ENCODE results near the gene ECI1.

Gene ECI1, protein sequence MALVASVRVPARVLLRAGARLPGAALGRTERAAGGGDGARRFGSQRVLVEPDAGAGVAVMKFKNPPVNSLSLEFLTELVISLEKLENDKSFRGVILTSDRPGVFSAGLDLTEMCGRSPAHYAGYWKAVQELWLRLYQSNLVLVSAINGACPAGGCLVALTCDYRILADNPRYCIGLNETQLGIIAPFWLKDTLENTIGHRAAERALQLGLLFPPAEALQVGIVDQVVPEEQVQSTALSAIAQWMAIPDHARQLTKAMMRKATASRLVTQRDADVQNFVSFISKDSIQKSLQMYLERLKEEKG

GRCh38 chr16:2251296-2252111 lies at the start of gene ECI1:
ECI1 (minus strand) TSS chr16:2251587; CDS start chr16:2251566, 21 bp downstream.
- peak; percentile 96 to 99 (median 97) for DNase-seq

- DNase-seq = no peak
Measured at GRCh38 chr16:2299915-2300192, 48.5 kb upstream of the ECI1 start.

DNA sequence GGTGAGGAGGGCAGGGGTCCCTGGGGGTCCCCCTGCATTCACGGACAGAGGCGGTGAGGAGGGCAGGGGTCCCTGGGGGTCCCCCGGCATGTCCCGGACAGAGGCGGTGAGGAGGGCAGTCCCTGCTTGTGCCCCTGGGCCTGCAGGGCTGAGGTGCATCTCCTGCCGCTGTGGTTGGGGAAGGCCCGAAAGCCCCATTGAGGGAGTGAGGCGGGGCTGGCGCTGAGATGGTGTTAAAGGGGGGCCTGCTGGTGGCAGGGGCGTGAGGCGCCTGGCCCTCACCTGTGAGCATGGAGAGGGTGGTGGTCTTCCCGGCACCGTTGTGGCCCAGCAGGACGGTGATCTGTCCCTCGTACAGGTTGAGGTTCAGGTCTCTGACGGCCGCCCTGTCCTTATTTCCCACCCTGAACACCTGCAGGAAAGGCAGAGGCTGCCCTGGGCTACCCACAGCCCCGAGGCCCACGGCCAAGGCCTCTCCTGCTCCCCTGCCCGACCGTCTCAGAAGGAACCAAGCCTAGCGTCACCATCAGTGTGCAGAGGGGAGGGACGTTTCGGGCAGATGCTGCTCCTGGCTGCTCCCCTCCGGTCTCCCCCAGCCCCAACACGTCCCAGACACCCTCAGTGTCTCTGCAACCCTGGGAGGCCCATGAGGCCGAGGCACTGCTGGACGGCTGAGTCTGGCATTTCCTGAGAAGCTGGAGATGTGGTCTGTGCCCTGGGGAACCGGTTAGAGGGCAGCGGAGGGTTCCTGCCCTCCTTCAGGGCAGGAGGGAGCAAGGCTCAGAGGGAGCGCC lies 47.9 kb upstream of the ECI1 start:
- no peak for DNase-seq

DNA sequence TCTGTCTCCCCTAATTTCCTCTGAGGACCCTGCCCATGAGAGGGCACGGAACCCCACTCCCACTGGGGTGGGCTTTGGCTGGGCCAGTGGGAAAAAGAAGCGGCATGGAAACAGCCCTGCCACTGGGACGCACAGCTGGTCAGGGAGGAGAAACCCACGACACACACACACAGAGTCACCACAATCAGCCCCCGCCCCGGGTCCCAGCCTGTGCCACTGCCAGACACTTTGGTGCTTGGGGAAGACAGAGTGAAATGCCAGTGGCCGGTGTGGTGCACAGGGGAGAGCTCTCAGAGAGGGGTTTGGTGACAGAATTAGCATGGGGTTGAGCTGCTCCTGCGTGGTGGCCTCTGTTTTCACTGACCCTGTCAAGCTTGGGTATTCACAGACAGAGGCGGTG lies 47.2 kb upstream of the ECI1 start:
- no peak for DNase-seq

DNA sequence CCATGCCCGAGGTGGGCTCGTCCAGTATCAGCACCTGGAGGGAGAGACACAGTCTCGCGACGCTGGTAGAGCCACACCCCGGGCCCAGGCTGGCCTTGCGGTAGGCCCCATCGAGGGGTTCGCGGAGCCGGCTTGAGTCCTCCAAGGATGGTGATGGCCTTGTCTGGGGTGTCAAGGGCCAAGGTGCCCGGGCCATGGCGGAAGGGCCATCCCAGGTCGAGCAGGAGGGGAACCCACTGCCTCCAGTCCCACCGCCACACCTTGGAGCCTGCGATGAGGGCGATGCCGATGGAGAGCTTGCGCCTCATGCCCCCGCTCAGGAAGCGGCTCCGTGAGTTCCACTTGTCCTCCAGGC lies 46.1 kb upstream of the ECI1 start:
- no peak for DNase-seq

DNA sequence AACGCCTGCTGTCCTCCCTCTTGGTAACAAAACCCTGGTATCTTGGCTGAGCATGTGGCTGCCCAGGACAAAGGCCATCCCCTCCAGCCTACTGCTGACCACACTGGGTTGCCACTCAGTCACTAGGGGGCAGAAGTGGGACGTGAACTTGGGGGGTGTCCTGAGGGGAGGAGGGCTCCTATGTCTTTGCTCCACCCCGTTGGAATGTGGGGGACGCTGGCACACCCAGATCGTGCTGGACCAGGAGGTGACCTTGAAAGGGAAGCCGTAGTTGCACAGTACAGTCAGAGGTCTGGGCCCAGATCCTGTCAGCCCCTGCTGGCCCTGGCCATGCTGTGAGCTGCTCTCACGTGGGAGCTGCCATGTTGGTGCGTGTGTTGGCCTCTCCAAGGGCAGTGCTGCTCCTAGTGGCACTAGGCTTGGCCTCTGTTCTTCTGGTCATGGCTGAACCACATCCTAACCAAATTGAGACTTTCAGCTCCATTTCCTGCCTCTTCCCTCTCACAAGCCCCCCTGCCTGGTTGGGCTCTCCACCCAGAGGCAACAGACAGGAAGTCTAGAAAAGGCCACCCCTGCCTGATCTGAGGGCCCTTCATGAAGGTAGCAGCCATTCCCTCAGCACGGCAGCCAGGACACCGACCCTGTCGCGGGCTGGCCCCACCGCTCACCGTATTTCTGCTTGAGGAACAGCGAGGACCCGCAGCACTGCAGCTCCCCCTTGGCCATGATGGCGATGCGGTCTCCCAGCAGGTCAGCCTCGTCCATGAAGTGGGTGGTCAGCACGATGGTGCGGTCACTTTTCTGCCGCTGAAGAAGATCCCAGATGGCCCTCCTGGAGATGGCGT lies 45.5 kb upstream of the ECI1 start:
- peak; percentile 32 to 68 (median 38) for DNase-seq

DNA sequence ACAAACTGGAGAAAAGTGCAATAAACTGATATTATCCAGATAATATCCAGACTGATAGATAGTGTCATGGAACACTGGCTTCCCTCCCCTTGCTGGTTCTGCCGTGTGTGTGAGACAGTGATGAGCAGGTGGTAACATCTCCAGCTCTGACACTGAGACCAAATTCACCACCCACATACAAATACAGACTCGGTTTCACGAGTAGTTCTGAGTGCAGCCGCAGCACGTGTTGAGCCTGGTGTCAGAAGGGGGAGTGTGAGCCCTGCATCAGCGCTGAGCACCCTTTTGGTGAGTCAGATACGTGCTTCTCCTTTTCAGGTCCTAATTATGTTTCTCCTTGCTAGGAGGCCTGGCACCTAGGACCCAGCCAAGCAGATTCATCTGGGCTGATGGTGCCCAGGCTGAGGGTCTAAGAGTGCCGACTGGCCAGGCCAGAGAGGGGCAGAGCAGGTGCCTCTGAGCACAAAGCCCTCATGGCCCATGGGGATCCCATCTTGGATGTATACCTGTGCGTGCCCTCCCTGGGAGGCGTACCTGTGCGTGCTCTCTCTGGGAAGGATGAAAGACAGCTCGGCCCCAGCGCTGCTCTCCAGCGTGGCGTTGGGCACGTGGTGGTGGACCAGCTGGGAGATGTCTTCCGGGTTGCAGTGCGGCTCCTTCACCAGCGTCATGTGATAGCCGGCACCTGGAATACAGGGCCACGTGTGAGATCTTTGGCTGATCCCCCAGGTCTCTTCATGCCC lies 43.8 kb upstream of the ECI1 start:
- DNase-seq = peak in 1 of 3 donors; percentile 11

DNA sequence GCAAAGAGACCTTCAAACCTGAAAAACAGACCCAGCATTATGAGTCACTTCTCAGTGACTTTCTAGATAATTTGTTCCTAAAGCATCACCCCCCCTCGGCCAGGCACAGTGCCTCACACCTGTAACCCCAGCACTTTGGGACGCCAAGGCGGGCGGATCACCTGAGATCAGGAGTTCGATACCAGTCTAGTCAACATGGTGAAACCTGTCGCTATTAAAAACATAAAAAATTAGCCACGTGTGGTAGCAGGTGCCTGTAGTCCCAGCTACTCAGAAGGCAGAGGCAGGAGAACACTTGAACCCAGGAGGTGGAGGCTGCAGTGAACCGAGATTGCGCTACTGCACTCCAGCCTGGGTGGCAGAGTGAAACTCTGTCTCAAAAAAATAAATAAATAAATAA lies 40.8 kb upstream of the ECI1 start:
- no peak for DNase-seq

- DNase-seq = no peak
Measured at GRCh38 chr16:2289282-2289681, 37.9 kb upstream of the ECI1 start.

DNA sequence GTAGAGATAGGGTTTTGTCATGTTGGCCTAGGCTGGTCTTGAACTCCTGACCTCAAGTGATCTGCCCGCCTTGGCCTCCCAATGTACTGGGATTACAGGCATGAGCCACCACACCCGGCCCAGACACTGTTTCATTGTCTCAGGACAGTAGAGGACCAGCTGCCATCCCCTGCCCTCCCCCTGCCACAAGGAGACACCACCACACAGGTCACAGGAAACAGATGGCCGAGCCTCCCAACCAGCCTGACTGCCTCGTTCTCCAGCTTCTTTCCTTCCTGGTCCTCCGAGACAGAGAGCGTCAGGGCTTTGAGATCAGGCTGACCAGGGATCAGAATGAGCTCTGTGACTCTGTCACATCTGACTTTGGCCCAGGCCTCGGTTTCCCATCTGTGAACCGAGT lies 37.3 kb upstream of the ECI1 start:
- no peak for DNase-seq

- DNase-seq = no peak
Measured at GRCh38 chr16:2287916-2288547, 36.6 kb upstream of the ECI1 start.

- no peak for DNase-seq
Measured at GRCh38 chr16:2286550-2286949, 35.2 kb upstream of the ECI1 start.

DNA sequence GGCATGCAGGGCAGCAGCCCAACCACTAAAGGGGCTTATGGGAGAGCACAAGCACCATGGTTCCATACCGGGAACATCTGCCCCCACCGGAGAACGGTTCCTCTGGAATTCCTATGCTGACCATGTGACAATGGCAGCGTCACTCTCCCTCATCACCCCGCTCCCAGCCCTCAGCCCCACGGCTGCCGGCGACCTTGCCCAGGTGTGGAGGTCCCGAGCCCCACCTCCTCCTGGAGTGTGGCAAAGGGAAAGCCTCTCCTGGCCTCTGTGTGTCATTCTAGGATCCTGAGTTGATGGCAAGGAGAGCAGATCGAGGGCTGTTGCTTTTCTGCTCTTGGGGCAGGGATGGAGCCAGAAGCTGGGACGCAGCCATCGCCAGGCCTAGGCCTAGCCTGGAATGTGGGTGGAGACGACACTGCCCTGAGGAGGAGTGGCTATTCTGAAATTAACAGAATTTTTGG lies 34.4 kb upstream of the ECI1 start:
- DNase-seq = no peak

GRCh38 chr16:2284797-2285576 lies 33.6 kb upstream of the ECI1 start:
- no peak for DNase-seq

DNA sequence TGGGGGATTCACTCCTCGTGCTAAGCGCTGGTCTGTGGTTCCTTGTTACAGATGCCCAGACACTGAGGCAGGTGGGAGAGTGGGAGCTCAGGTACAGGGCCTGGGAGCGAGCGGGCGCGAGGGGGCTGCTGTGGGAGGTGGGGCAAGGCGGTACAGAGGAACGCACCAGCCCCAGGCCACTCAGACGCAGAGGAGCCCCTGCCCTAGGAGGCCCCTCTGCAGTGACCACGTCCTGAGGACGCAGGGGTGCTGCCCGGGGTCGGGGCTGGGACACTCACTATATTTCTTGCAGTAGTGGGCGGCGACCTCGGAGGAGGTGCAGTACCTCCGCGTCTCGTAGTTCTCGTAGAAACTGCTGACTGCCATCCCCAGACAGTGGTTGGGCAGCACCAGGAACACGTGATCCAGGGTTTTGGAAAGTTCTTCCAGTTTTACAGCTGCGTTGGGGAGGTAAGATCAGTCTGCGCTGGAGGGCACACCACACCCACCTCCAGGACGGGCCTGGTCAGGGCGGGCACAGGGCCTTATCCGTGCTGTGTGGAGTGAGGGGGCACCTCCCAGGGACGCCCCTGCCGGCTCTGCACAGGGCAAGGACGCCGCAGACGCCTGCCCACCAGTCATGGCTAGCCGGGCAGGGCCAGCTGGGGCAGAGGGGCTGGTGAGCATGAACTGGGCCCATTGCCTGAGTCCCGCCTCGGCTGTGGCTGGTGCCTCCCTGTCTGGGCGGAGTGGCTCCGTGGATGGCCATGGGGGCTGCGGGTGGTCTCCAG lies 32.8 kb upstream of the ECI1 start:
- DNase-seq = no peak

GRCh38 chr16:2282866-2283555 lies 31.6 kb upstream of the ECI1 start:
- no peak for DNase-seq

- DNase-seq = no peak
Measured at GRCh38 chr16:2282262-2282661, 30.9 kb upstream of the ECI1 start.

DNA sequence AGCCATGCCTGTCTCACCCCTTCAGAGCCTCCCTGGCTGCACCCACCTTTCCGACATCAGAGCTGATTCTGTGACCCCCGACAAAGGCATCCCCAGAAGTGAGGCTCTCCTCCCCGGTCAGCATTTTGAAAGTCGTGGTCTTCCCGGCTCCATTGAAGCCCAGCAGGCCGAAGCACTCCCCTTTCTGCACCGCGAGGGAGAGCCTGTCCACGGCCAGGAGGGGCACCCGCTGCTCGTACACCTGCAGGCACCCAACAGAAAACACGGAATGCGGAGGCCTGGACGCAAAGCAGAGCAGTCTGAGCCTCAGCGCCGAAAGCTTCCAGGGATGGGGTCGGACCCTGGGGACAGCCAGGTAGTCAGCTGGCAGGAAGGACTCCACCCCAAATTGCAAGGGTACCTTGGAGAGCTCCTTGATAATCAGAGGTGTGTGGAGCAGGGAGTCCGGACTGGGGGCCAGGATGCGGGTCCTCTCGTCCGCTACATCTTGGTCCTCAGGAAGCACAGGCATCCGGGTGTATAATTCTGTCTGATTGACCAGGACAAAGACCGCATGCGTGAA lies 29.7 kb upstream of the ECI1 start:
- no peak for DNase-seq

DNA sequence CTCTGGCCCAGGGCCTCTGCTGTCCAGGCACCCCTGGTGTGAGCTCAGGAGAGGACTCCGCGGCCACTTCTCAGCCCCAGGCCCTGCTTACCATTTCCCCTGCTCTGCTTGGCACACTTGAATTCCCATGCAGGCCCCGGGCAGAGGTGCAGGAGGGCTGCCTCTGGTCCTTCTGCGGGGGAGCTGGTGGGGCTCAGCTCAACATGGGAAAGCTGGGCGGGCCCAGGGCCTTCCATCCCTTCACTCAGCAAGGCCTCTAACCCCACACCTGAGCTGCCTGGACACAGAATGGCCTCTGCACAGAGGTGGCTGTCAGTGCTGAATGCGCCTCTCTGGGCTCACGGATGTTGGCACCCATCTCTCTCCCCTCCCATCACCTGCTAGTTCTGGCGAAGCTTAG lies 29.1 kb upstream of the ECI1 start:
- no peak for DNase-seq

Data from suppressor macrophage treated with lipopolysaccharide for 1 hour (primary cell).